HCT116 (cell line): ENCODE measurements around the gene TMEM138. TPM values are rescaled to one million over a fixed set of nuclear protein-coding genes. Genes with fewer than 3 reads are reported as not detected.
A peak's percentile ranks its signal among the peaks of the same experiment; 100 is the strongest.

Experiments
- ATAC-seq: fragments of 200-7000 bp; cut with Tn5 transposase; 2 replicates; pipeline ENCODE4 v1.9.1; 2020; ENCODE audit warnings: mild to moderate bottlenecking, moderate library complexity
- BruUV-seq: library from RNA; stranded (reverse); fragments of 400-500 nt; replicated peaks from 2 replicates; lab custom pipeline; 2021; lab: Mats Ljungman, UMichigan
- CTCF ChIA-PET: fragments of 300-600 bp; sonication (Branson Sonifier 250); formaldehyde crosslinking; loops from one replicate; lab custom pipeline; 2021; ENCODE audit warnings: antibody characterized with exemption; lab: Charles Lee
- POLR2A ChIA-PET: fragments of 300-600, 350-600 bp; sonication (Branson Sonifier 250); formaldehyde crosslinking; loops from one replicate; lab custom pipeline; 2021; ENCODE audit warnings: antibody characterized with exemption; lab: Charles Lee
- RAD21 ChIA-PET, 2 experiments: fragments of 300-600 bp; sonication (Branson Sonifier 250); formaldehyde crosslinking; loops; one replicate each; lab custom pipeline; 2023; ENCODE audit warnings: low total read pairs in 2 of 2; ENCODE audit not compliant: uncharacterized antibody in 2 of 2, unreplicated experiment in 2 of 2, low non-redundant PET in 1 of 2; lab: Charles Lee
- DNase-seq: peaks from one replicate; pipeline ENCODE4 v3.0.0-alpha.2; 2010; ENCODE audit warnings: low read depth, low spot score
- H2AFZ ChIP-seq: fragments of 200-600 bp; shearing (Covaris generic), sonication (generic); 2 replicates; pipeline ENCODE4 v1.6.1; 2017; ENCODE audit warnings: low read depth, mixed run types, mixed read lengths, antibody characterized with exemption, low read length; ENCODE audit not compliant: poor library complexity, severe bottlenecking
- H3K27ac ChIP-seq: 2 replicates; pipeline ENCODE4 v1.5.1; 2012; ENCODE audit warnings: low read depth, low read length
- H3K27me3 ChIP-seq: fragments of 200-600 bp; sonication (generic); 2 replicates; pipeline ENCODE4 v1.6.1; 2016; ENCODE audit warnings: mixed run types, low read length, mixed read lengths; ENCODE audit not compliant: insufficient read depth
- H3K36me3 ChIP-seq, 2 experiments: fragments of 200-500 bp in 1 of 2; fragments of 200-600 bp in 1 of 2; sonication (Bioruptor generic) in 1 of 2; sonication (generic) in 1 of 2; 2 replicates each; pipeline versions ENCODE4 v1.5.1 to v1.6.1; 2014 to 2016; ENCODE audit warnings: low read length in 2 of 2, inconsistent platforms in 1 of 2, mixed read lengths in 1 of 2, mixed run types in 1 of 2; ENCODE audit not compliant: insufficient read depth in 2 of 2, control insufficient read depth in 1 of 2
- H3K4me1 ChIP-seq, 2 experiments: fragments of 200-600 bp in 1 of 2; sonication (generic) in 1 of 2; 2 replicates each; pipeline versions ENCODE4 v1.5.1 to v1.6.1; 2012 to 2017; ENCODE audit warnings: low read length in 2 of 2, inconsistent platforms in 1 of 2, mild to moderate bottlenecking in 1 of 2, mixed read lengths in 1 of 2, mixed run types in 1 of 2, moderate library complexity in 1 of 2; ENCODE audit not compliant: insufficient read depth in 2 of 2, control insufficient read depth in 1 of 2
- H3K4me2 ChIP-seq: fragments of 200-600 bp; sonication (generic); 2 replicates; pipeline ENCODE4 v1.6.1; 2017; ENCODE audit warnings: mixed run types, low read length, mixed read lengths
- H3K4me3 ChIP-seq, 2 experiments: fragments of 200-600 bp in 1 of 2; sonication (generic) in 1 of 2; replicated peaks in 1 of 2; 2 replicates each; pipeline ENCODE4 v1.5.1; 2011 to 2016; ENCODE audit warnings: low read length in 2 of 2, control low read depth in 1 of 2, low read depth in 1 of 2, mild to moderate bottlenecking in 1 of 2, mixed read lengths in 1 of 2, mixed run types in 1 of 2
- H3K79me2 ChIP-seq: fragments of 200-600 bp; sonication (generic); 2 replicates; pipeline ENCODE4 v1.6.1; 2017; ENCODE audit warnings: mild to moderate bottlenecking, mixed run types, low read length, moderate library complexity, mixed read lengths; ENCODE audit not compliant: insufficient read depth
- H3K9ac ChIP-seq: fragments of 200-600 bp; sonication (generic); 2 replicates; pipeline ENCODE4 v1.6.1; 2016; ENCODE audit warnings: low read length, mixed read lengths
- H3K9me2 ChIP-seq: fragments of 200-600 bp; sonication (generic), shearing (Covaris generic); 2 replicates; pipeline ENCODE4 v1.6.1; 2017; ENCODE audit warnings: mixed run types, mild to moderate bottlenecking, moderate library complexity; ENCODE audit not compliant: insufficient read depth
- H3K9me3 ChIP-seq, 2 experiments: fragments of 200-500 bp in 1 of 2; fragments of 200-600 bp in 1 of 2; sonication (Bioruptor generic) in 1 of 2; sonication (generic) in 1 of 2; 2 replicates each; pipeline ENCODE4 v1.6.1; 2014 to 2017; ENCODE audit warnings: low read length in 2 of 2, mixed read lengths in 2 of 2, inconsistent platforms in 1 of 2, low read depth in 1 of 2, mild to moderate bottlenecking in 1 of 2, mixed run types in 1 of 2, moderate library complexity in 1 of 2; ENCODE audit not compliant: control insufficient read depth in 1 of 2, insufficient read depth in 1 of 2
- H4K20me1 ChIP-seq: fragments of 200-600 bp; sonication (generic), shearing (Covaris generic); 2 replicates; pipeline ENCODE4 v1.6.1; 2017; ENCODE audit warnings: mixed run types, mild to moderate bottlenecking, moderate library complexity; ENCODE audit not compliant: insufficient read depth
- CEBPB ChIP-seq: IDR thresholded peaks from 2 replicates; pipeline ENCODE4 v1.6.1; 2012; ENCODE audit warnings: low read depth
- EGR1 ChIP-seq: IDR thresholded peaks from 2 replicates; pipeline ENCODE4 v1.6.1; 2012; ENCODE audit warnings: low read depth
- POLR2A ChIP-seq: IDR thresholded peaks from 2 replicates; pipeline ENCODE4 v1.7.0; 2011; ENCODE audit warnings: borderline replicate concordance; ENCODE audit not compliant: insufficient read depth, insufficient read length; ENCODE audit errors: extremely low read depth
- POLR2AphosphoS5 ChIP-seq: IDR thresholded peaks from 2 replicates; pipeline ENCODE4 v1.6.1; 2011; ENCODE audit warnings: mild to moderate bottlenecking, low read depth, low read length, moderate library complexity
- RAD21 ChIP-seq: IDR thresholded peaks from 2 replicates; pipeline ENCODE4 v1.6.1; 2012; ENCODE audit warnings: low read depth, mild to moderate bottlenecking
- SIN3A ChIP-seq: IDR thresholded peaks from 2 replicates; pipeline ENCODE4 v1.6.1; 2012; ENCODE audit warnings: low read depth
- ZFX ChIP-seq: fragments of 450-650 bp; IDR thresholded peaks from 2 replicates; pipeline ENCODE4 v1.6.1; 2017
- intact Hi-C: fragments of 100-400 bp; cut with micrococcal nuclease; formaldehyde crosslinking; loops from 2 replicates; pipeline ENCODE4 v1.10.0; 2022
- total RNA-seq: library from RNA; stranded (reverse); gene quantifications from one replicate; pipeline ENCODE4 v1.2.1, GENCODE V29; 2021; ENCODE audit not compliant: unreplicated experiment
- TF ChIP-seq, protein P1 (sequence below): IDR thresholded peaks from 2 replicates; pipeline ENCODE4 v1.6.1; 2012
- TF ChIP-seq, protein P2 (sequence below): IDR thresholded peaks from 2 replicates; pipeline ENCODE4 v1.6.1; 2011; ENCODE audit warnings: mild to moderate bottlenecking, low read length, moderate library complexity; ENCODE audit not compliant: insufficient replicate concordance; ENCODE audit errors: extremely low read depth
- TF ChIP-seq, protein P3 (sequence below), 3 experiments: fragments of 200-600 bp in 1 of 3; sonication (generic) in 1 of 3; IDR thresholded peaks in 2 of 3; conservative IDR thresholded peaks in 1 of 3; 2 replicates each; pipeline ENCODE4 v1.5.1; 2012 to 2017; ENCODE audit warnings: low read depth in 2 of 3, low read length in 2 of 3, antibody characterized with exemption in 1 of 3, borderline replicate concordance in 1 of 3, control low read depth in 1 of 3, mild to moderate bottlenecking in 1 of 3, mixed read lengths in 1 of 3, mixed run types in 1 of 3, moderate library complexity in 1 of 3; ENCODE audit not compliant: insufficient read depth in 1 of 3

The TMEM138 gene
- total RNA-seq, 1 experiment from 2014 or later = 45.0 TPM

DNA sequence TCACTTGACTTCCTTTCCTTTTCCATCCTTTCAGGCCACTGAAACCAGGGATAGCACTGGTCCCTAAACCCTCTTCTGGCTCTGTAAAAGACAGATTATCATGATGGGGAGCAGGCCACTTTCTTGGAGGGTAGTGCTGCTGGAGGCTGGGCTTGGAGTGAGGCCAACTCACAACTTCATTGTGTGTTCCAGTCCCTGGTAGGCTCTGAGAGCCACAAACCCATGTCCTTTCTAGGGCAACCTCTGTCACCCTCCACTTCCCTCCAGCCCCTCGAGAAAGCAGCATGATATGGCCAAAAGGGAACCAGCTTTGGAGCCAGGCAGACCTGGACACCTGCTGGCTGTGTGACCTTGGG lies 26.8 kb upstream of the TMEM138 start:
- peak overlapping the region; percentile 97; the same call in 1 of the 2 replicates for H3K9ac ChIP-seq
- CTCF ChIA-PET = interaction anchor here (0.8 to 4.6 kb wide), 12 partner anchors 13 to 560 kb away, joined by 4 to 120 read pairs (median 8); partner anchors contain the start of genes CYB561A3 and TMEM138
- peak overlapping the region; percentile 93 for H3K4me2 ChIP-seq
- peaks cover 51% of the 10 kb centered on the region for H3K79me2 ChIP-seq
- no peak overlapping the region for H2AFZ ChIP-seq
- intact Hi-C loops = loop anchor here (5.0 kb wide), 1 partner anchor 292 kb away; no protein-coding TSS in a partner anchor
- H3K36me3 ChIP-seq = peaks cover 3 to 5% of the 10 kb centered on the region in 2 experiments; a peak in 2 of 4 replicates
- H4K20me1 ChIP-seq = no peaks in the 10 kb centered on the region
- H3K27ac ChIP-seq = peak overlapping the region; percentile 92
- BruUV-seq = no TSS peak
- 0 out of 2 replicates have a peak, but pooled peaks have one; percentile 4 for TF ChIP-seq ZFX
- TF ChIP-seq, protein P1, sequence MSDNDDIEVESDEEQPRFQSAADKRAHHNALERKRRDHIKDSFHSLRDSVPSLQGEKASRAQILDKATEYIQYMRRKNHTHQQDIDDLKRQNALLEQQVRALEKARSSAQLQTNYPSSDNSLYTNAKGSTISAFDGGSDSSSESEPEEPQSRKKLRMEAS = no peak
- H3K9me3 ChIP-seq = no peaks in the 10 kb centered on the region
- H3K9me2 ChIP-seq = no peaks in the 10 kb centered on the region
- POLR2A ChIA-PET = interaction anchor here (0.6 to 2.0 kb wide), 6 partner anchors 8 to 66 kb away, joined by 3 to 45 read pairs (median 6); partner anchors contain the start of genes CYB561A3, TMEM138 and TMEM216
- peaks cover 28 to 46% of the 10 kb centered on the region in 2 experiments for H3K4me1 ChIP-seq
- DNase-seq = no peak
- H3K27me3 ChIP-seq = no peaks in the 10 kb centered on the region
- no peak overlapping the region for H3K4me3 ChIP-seq
- RAD21 ChIA-PET = interaction anchor here (1.5 to 1.7 kb wide), 2 partner anchors 50 kb away, joined by 14 to 15 read pairs; no protein-coding TSS in a partner anchor
- no peak for ATAC-seq

DNA sequence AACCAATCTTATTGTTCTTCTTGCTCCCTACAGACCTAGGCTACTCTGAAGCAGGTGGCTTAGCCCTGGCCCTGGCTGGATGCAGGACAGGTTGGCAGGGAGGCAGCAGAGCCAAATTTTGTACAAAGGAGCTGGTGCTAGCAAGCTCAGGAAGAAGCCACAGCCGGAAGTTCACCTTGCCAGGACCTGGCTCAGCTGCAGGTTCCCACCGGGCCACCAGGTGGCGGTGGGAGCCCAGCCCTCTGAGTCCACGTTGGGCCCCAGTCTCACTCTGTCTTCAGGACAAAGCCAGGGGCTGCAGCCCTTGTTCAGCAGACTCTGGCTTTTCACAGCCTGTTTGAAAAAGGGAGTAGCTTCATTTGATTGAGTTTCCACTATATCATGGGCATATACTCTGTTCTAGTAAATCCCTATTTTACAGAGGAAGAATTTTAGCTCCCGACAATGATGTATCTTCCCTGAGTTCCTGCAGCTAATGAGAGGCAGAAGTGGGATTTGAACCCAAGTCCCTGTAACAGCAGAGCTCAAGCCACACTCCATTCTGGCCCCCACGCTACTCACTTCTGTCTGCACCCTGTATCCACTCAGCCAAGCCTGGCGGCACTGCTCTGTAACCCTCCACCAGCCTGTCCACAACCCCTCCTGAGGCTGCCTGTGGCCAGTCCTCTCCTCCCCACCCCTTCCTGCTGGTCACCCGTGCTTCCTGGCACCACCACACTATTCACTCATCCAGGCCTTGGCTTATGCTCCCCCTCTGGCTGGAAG lies 25.8 kb upstream of the TMEM138 start:
- H3K4me1 ChIP-seq = peaks cover 26 to 41% of the 10 kb centered on the region in 2 experiments
- H3K4me2 ChIP-seq = peak overlapping the region; percentile 59
- no peaks in the 10 kb centered on the region for H3K27me3 ChIP-seq
- H4K20me1 ChIP-seq = no peaks in the 10 kb centered on the region
- BruUV-seq = no TSS peak
- H3K9ac ChIP-seq = peak overlapping the region; percentile 56
- ChIA-PET CTCF (interaction anchor here (0.6 to 4.6 kb wide), 23 partner anchors 9 to 561 kb away, joined by 3 to 120 read pairs (median 4); partner anchors contain the start of genes CYB561A3, TMEM138 and TMEM216), RAD21 (interaction anchor here (0.6 to 1.7 kb wide), 3 partner anchors 14 to 49 kb away, joined by 3 to 15 read pairs (median 14); no protein-coding TSS in a partner anchor), POLR2A (interaction anchor here (0.6 to 2.0 kb wide), 8 partner anchors 8 to 93 kb away, joined by 3 to 45 read pairs (median 4); partner anchors contain the start of genes CPSF7, CYB561A3, SDHAF2 and TMEM138)
- TF ChIP-seq SIN3A (no peak), POLR2AphosphoS5 (peak; percentile 49; the same call in 1 of the 2 replicates), EGR1 (no peak), RAD21 (peak; percentile 90), CEBPB (no peak), POLR2A (no peak)
- TF ChIP-seq, protein P2, sequence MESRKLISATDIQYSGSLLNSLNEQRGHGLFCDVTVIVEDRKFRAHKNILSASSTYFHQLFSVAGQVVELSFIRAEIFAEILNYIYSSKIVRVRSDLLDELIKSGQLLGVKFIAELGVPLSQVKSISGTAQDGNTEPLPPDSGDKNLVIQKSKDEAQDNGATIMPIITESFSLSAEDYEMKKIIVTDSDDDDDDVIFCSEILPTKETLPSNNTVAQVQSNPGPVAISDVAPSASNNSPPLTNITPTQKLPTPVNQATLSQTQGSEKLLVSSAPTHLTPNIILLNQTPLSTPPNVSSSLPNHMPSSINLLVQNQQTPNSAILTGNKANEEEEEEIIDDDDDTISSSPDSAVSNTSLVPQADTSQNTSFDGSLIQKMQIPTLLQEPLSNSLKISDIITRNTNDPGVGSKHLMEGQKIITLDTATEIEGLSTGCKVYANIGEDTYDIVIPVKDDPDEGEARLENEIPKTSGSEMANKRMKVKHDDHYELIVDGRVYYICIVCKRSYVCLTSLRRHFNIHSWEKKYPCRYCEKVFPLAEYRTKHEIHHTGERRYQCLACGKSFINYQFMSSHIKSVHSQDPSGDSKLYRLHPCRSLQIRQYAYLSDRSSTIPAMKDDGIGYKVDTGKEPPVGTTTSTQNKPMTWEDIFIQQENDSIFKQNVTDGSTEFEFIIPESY = no peak
- TF ChIP-seq, protein P3, sequence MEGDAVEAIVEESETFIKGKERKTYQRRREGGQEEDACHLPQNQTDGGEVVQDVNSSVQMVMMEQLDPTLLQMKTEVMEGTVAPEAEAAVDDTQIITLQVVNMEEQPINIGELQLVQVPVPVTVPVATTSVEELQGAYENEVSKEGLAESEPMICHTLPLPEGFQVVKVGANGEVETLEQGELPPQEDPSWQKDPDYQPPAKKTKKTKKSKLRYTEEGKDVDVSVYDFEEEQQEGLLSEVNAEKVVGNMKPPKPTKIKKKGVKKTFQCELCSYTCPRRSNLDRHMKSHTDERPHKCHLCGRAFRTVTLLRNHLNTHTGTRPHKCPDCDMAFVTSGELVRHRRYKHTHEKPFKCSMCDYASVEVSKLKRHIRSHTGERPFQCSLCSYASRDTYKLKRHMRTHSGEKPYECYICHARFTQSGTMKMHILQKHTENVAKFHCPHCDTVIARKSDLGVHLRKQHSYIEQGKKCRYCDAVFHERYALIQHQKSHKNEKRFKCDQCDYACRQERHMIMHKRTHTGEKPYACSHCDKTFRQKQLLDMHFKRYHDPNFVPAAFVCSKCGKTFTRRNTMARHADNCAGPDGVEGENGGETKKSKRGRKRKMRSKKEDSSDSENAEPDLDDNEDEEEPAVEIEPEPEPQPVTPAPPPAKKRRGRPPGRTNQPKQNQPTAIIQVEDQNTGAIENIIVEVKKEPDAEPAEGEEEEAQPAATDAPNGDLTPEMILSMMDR (IDR thresholded peaks at IDR 0.05 in 2 of 3, conservative IDR thresholded peaks at IDR 0.05 in 1 of 3; ENCODE audit: borderline replicate concordance in 1 of 3, insufficient read depth in 1 of 3, low read depth in 2 of 3, low read length in 2 of 3) = peak; percentile 88 to 97 (median 96)
- H3K36me3 ChIP-seq = peaks cover 3 to 5% of the 10 kb centered on the region in 2 experiments; a peak in 1 of 4 replicates
- peak overlapping the region; percentile 67 for H2AFZ ChIP-seq
- H3K9me2 ChIP-seq = no peaks in the 10 kb centered on the region
- H3K4me3 ChIP-seq = no peak overlapping the region
- peak overlapping the region; percentile 92 for H3K27ac ChIP-seq
- peak; percentile 72 for ATAC-seq
- H3K9me3 ChIP-seq = no peaks in the 10 kb centered on the region
- DNase-seq = peak; percentile 59
- intact Hi-C loops = loop anchor here (1.0 to 5.0 kb wide), 2 partner anchors 49 to 291 kb away; no protein-coding TSS in a partner anchor
- peaks cover 40% of the 10 kb centered on the region for H3K79me2 ChIP-seq
